Liver (tissue), 9 donors: ENCODE data around the gene ADGRA1. TPM values are rescaled to one million over a fixed set of nuclear protein-coding genes. Genes with fewer than 3 reads are reported as not detected.

Source experiments
- DNase-seq: peaks from one replicate; pipeline ENCODE4 v3.0.0-alpha.2; 2017; ENCODE audit warnings: low spot score
- H3K27ac ChIP-seq, 2 donors: one replicate each; pipeline ENCODE4 v1.7.0; 2013; ENCODE audit warnings: inconsistent platforms in 2 of 2, low read length in 2 of 2, control low read depth in 1 of 2, low read depth in 1 of 2, mild to moderate bottlenecking in 1 of 2
- H3K27me3 ChIP-seq, 4 donors: one replicate each; pipeline versions ENCODE4 v1.6.1 to v1.7.0; 2013; ENCODE audit warnings: low read length in 3 of 4, inconsistent platforms in 1 of 4, mild to moderate bottlenecking in 1 of 4, moderate library complexity in 1 of 4; ENCODE audit not compliant: control insufficient read depth in 4 of 4, insufficient read depth in 4 of 4
- H3K36me3 ChIP-seq, 4 donors: one replicate each; pipeline versions ENCODE4 v1.6.1 to v1.7.0; 2013; ENCODE audit warnings: low read length in 3 of 4, mild to moderate bottlenecking in 3 of 4, low read depth in 1 of 4, moderate library complexity in 1 of 4; ENCODE audit not compliant: control insufficient read depth in 4 of 4, insufficient read depth in 3 of 4
- H3K4me1 ChIP-seq, 4 donors: one replicate each; pipeline versions ENCODE4 v1.6.1 to v1.7.0; 2013; ENCODE audit warnings: low read length in 3 of 4, mild to moderate bottlenecking in 3 of 4, moderate library complexity in 1 of 4; ENCODE audit not compliant: control insufficient read depth in 4 of 4, insufficient read depth in 4 of 4
- H3K4me3 ChIP-seq, 3 donors: one replicate each; pipeline versions ENCODE4 v1.6.1 to v1.7.0; 2013; ENCODE audit warnings: low read length in 3 of 3, control low read depth in 1 of 3, low read depth in 1 of 3, mild to moderate bottlenecking in 1 of 3
- H3K9ac ChIP-seq, 2 donors: one replicate each; pipeline ENCODE4 v1.7.0; 2013; ENCODE audit warnings: low read length in 2 of 2, mild to moderate bottlenecking in 2 of 2, moderate library complexity in 2 of 2, control low read depth in 1 of 2, low read depth in 1 of 2
- H3K9me3 ChIP-seq, 4 donors: one replicate each; pipeline versions ENCODE4 v1.6.1 to v1.7.0; 2013; ENCODE audit warnings: low read length in 3 of 4; ENCODE audit not compliant: control insufficient read depth in 4 of 4
- ATF3 ChIP-seq: IDR thresholded peaks from 2 replicates; pipeline ENCODE4 v1.6.1; 2016; ENCODE audit warnings: antibody characterized with exemption
- CTCF ChIP-seq: fragments of 150-350 bp; IDR thresholded peaks from 2 replicates; pipeline ENCODE4 v1.5.1; 2017; ENCODE audit warnings: improper control_type of control experiment, low read depth, low read length; ENCODE audit not compliant: missing input control
- EGR1 ChIP-seq, 2 donors: IDR thresholded peaks; 2 replicates each; pipeline ENCODE4 v1.6.1; 2016 to 2018; ENCODE audit warnings: antibody characterized with exemption in 2 of 2, low read depth in 2 of 2
- FOXA1 ChIP-seq: IDR thresholded peaks from 2 replicates; pipeline ENCODE4 v1.6.1; 2016; ENCODE audit warnings: antibody characterized with exemption
- FOXA2 ChIP-seq: IDR thresholded peaks from 2 replicates; pipeline ENCODE4 v1.6.1; 2016; ENCODE audit warnings: antibody characterized with exemption
- GABPA ChIP-seq, 2 donors: IDR thresholded peaks in 1 of 2; conservative IDR thresholded peaks in 1 of 2; 2 replicates each; pipeline ENCODE4 v1.6.1; 2016; ENCODE audit warnings: antibody characterized with exemption in 2 of 2, mild to moderate bottlenecking in 1 of 2, moderate library complexity in 1 of 2
- HNF4A ChIP-seq, 2 donors: conservative IDR thresholded peaks; 2 replicates each; pipeline ENCODE4 v1.6.1; 2016; ENCODE audit warnings: antibody characterized with exemption in 2 of 2, mild to moderate bottlenecking in 2 of 2
- HNF4G ChIP-seq: IDR thresholded peaks from 2 replicates; pipeline ENCODE4 v1.6.1; 2016; ENCODE audit warnings: antibody characterized with exemption
- JUND ChIP-seq, 2 donors: IDR thresholded peaks; 2 replicates each; pipeline ENCODE4 v1.6.1; 2016; ENCODE audit warnings: antibody characterized with exemption in 2 of 2
- MAX ChIP-seq: IDR thresholded peaks from 2 replicates; pipeline ENCODE4 v1.6.1; 2016; ENCODE audit warnings: antibody characterized with exemption
- NR2F2 ChIP-seq: IDR thresholded peaks from 2 replicates; pipeline ENCODE4 v1.6.1; 2016; ENCODE audit warnings: antibody characterized with exemption
- RAD21 ChIP-seq, 2 donors: IDR thresholded peaks; 2 replicates each; pipeline ENCODE4 v1.6.1; 2016; ENCODE audit warnings: antibody characterized with exemption in 2 of 2, mild to moderate bottlenecking in 2 of 2
- REST ChIP-seq: IDR thresholded peaks from 2 replicates; pipeline ENCODE4 v1.6.1; 2016; ENCODE audit warnings: antibody characterized with exemption, mild to moderate bottlenecking
- RXRA ChIP-seq, 2 donors: IDR thresholded peaks; 2 replicates each; pipeline ENCODE4 v1.6.1; 2017 to 2018; ENCODE audit warnings: antibody characterized with exemption in 2 of 2, mild to moderate bottlenecking in 1 of 2
- SP1 ChIP-seq: IDR thresholded peaks from 2 replicates; pipeline ENCODE4 v1.6.1; 2018; ENCODE audit warnings: antibody characterized with exemption, mild to moderate bottlenecking
- YY1 ChIP-seq: IDR thresholded peaks from 2 replicates; pipeline ENCODE4 v1.6.1; 2016; ENCODE audit warnings: antibody characterized with exemption, mild to moderate bottlenecking
- WGBS: extraction: QIAGEN DNeasy Blood & Tissue Kit; methylation state at CpG from one replicate; pipeline ENCODE4 v1.1.7; 2013; 5-methylcytosine and 5-hydroxymethylcytosine counted together
- polyA plus RNA-seq, 2 donors: library from polyadenylated mRNA; stranded (reverse) in 1 of 2; unstranded in 1 of 2; fragments of 200-250 nt in 1 of 2; fragments of >200 nt in 1 of 2; fragmentation: Nextera tagmentation in 1 of 2; extraction: Ambion mirVana in 1 of 2; gene quantifications; one replicate each; pipeline versions ENCODE4 v1.2.1 to v1.2.3, GENCODE V29; 2013 to 2015
- total RNA-seq, 2 donors: library from RNA; depleted of rRNA; stranded (reverse); fragments of >200 nt; gene quantifications; one replicate each; pipeline ENCODE4 v1.2.3, GENCODE V29; 2014
- donor health status: healthy.
- donor health status: healthy.
- donor health status: healthy.
- donor health status: healthy.
- donor health status: healthy.

Gene ADGRA1
- total and polyA plus RNA-seq, 4 donors, result 0.08 to 0.70 (median 0.12) TPM; not detected in 1

GRCh38 chr10:133156674-133157579 is 69.2 kb downstream of the ADGRA1 start:
- 83% methylated on average over 24 of the region's 24 CpGs for WGBS
- DNase-seq, result no peak

GRCh38 chr10:133157662-133158436 is 70.1 kb downstream of the ADGRA1 start:
- no peak for DNase-seq
- 78% methylated on average over 34 of the region's 34 CpGs for WGBS
- Histone ChIP-seq H3K27me3 (no peaks in the 10 kb centered on the region), H3K36me3 (no peaks in the 10 kb centered on the region), H3K9ac (no peak overlapping the region), H3K4me1 (peaks cover 0 to 25% (median 11%) of the 10 kb centered on the region in 4 donors), H3K9me3 (no peaks in the 10 kb centered on the region), H3K27ac (no peak overlapping the region), H3K4me3 (no peak overlapping the region)
- TF ChIP-seq MAX, result no peak
- no peak for TF ChIP-seq HNF4A (conservative IDR thresholded peaks at IDR 0.05)
- TF ChIP-seq NR2F2, result no peak
- no peak for TF ChIP-seq RAD21 (IDR thresholded peaks at IDR 0.05)
- TF ChIP-seq GABPA (IDR thresholded peaks at IDR 0.05 in 1 of 2, conservative IDR thresholded peaks at IDR 0.05 in 1 of 2), result no peak
- no peak for TF ChIP-seq YY1
- TF ChIP-seq JUND (IDR thresholded peaks at IDR 0.05), result no peak
- TF ChIP-seq RXRA (IDR thresholded peaks at IDR 0.05), result no peak
- TF ChIP-seq FOXA1, result no peak
- TF ChIP-seq CTCF, result no peak
- no peak for TF ChIP-seq HNF4G
- TF ChIP-seq ATF3, result no peak
- no peak for TF ChIP-seq SP1
- TF ChIP-seq FOXA2, result no peak
- no peak for TF ChIP-seq REST
- no peak for TF ChIP-seq EGR1 (IDR thresholded peaks at IDR 0.05; ENCODE audit: low read depth in 2 of 2)

More at GRCh38 chr10:133156674-133157579, 69.2 kb downstream of the ADGRA1 start:
- Histone ChIP-seq H3K27me3 (no peaks in the 10 kb centered on the region), H3K9me3 (no peaks in the 10 kb centered on the region), H3K4me3 (no peak overlapping the region), H3K4me1 (peaks cover 0 to 16% (median 4%) of the 10 kb centered on the region in 4 donors), H3K27ac (no peak overlapping the region), H3K36me3 (no peaks in the 10 kb centered on the region), H3K9ac (no peak overlapping the region)
- TF ChIP-seq JUND (IDR thresholded peaks at IDR 0.05), result no peak
- TF ChIP-seq REST, result no peak
